ENCODE data around the gene GLI3. TPM values are rescaled to one million over a fixed set of nuclear protein-coding genes. Genes with fewer than 3 reads are reported as not detected.

The GLI3 gene
- total RNA-seq, 1 experiment from 2014 or later = 23.1 TPM

- Mint-ChIP-seq H3K36me3 (ENCODE audit: insufficient read depth, unreplicated experiment) (no peaks in the 10 kb centered on the region), H3K4me1 (ENCODE audit: insufficient read depth, unreplicated experiment) (peaks cover 63% of the 10 kb centered on the region), H3K9me3 (ENCODE audit: unreplicated experiment) (no peaks in the 10 kb centered on the region), H3K27me3 (ENCODE audit: insufficient read depth, unreplicated experiment) (no peaks in the 10 kb centered on the region), H3K4me3 (ENCODE audit: unreplicated experiment) (no peak overlapping the region), H3K27ac (ENCODE audit: low read depth, unreplicated experiment) (peak overlapping the region; percentile 84)
- intact Hi-C loops (cut with micrococcal nuclease) = no loop called here
- no peak for TF ChIP-seq CTCF (IDR thresholded peaks at IDR 0.05; ENCODE audit: unreplicated experiment)
- BruUV-seq (replicated peaks) = no TSS peak
- no peak for DNase-seq (ENCODE audit: unreplicated experiment)
- ChIA-PET POLR2A (interaction anchor here (0.6 to 1.4 kb wide), 2 partner anchors 27 to 184 kb away, joined by 3 to 5 read pairs; no protein-coding TSS in a partner anchor), CTCF (interaction anchor here (0.9 to 1.6 kb wide), 5 partner anchors 119 to 591 kb away, joined by 3 to 5 read pairs (median 3); no protein-coding TSS in a partner anchor)
Measured at GRCh38 chr7:42099066-42099465, 137.9 kb downstream of the GLI3 start.

GRCh38 chr7:42097752-42098151 is 139.3 kb downstream of the GLI3 start:
- TF ChIP-seq CTCF (IDR thresholded peaks at IDR 0.05; ENCODE audit: unreplicated experiment) = peak; percentile 23
- Mint-ChIP-seq H3K4me3 (ENCODE audit: unreplicated experiment) (peak overlapping the region; percentile 19), H3K27me3 (ENCODE audit: insufficient read depth, unreplicated experiment) (no peaks in the 10 kb centered on the region), H3K27ac (ENCODE audit: low read depth, unreplicated experiment) (peak overlapping the region; percentile 84), H3K4me1 (ENCODE audit: insufficient read depth, unreplicated experiment) (peaks cover 63% of the 10 kb centered on the region), H3K9me3 (ENCODE audit: unreplicated experiment) (no peaks in the 10 kb centered on the region), H3K36me3 (ENCODE audit: insufficient read depth, unreplicated experiment) (no peaks in the 10 kb centered on the region)
- no TSS peak for BruUV-seq (replicated peaks)
- DNase-seq (ENCODE audit: unreplicated experiment) = peak; percentile 94
- intact Hi-C loops (cut with micrococcal nuclease) = no loop called here
- POLR2A ChIA-PET = interaction anchor here (0.6 to 1.1 kb wide), 3 partner anchors 36 to 1263 kb away, joined by 3 to 4 read pairs (median 4); no protein-coding TSS in a partner anchor
- CTCF ChIA-PET = interaction anchor here (1.0 to 1.2 kb wide), 2 partner anchors 11 to 118 kb away, joined by 3 read pairs; no protein-coding TSS in a partner anchor

GRCh38 chr7:42096681-42097561 is 140.1 kb downstream of the GLI3 start:
- DNase-seq (ENCODE audit: unreplicated experiment) = no peak
- CTCF ChIA-PET = interaction anchor here (0.6 to 1.8 kb wide), 4 partner anchors 12 to 1979 kb away, joined by 3 to 7 read pairs (median 4); no protein-coding TSS in a partner anchor
- Mint-ChIP-seq H3K36me3 (ENCODE audit: insufficient read depth, unreplicated experiment) (no peaks in the 10 kb centered on the region), H3K27ac (ENCODE audit: low read depth, unreplicated experiment) (peak overlapping the region; percentile 84), H3K4me1 (ENCODE audit: insufficient read depth, unreplicated experiment) (peaks cover 63% of the 10 kb centered on the region), H3K9me3 (ENCODE audit: unreplicated experiment) (no peaks in the 10 kb centered on the region), H3K4me3 (ENCODE audit: unreplicated experiment) (no peak overlapping the region), H3K27me3 (ENCODE audit: insufficient read depth, unreplicated experiment) (no peaks in the 10 kb centered on the region)
- no peak for TF ChIP-seq CTCF (IDR thresholded peaks at IDR 0.05; ENCODE audit: unreplicated experiment)
- POLR2A ChIA-PET = interaction anchor here (0.7 to 1.1 kb wide), 3 partner anchors 35 to 1263 kb away, joined by 3 to 4 read pairs (median 4); no protein-coding TSS in a partner anchor
- intact Hi-C loops (cut with micrococcal nuclease) = no loop called here
- BruUV-seq (replicated peaks) = no TSS peak

- Mint-ChIP-seq H3K27ac (ENCODE audit: low read depth, unreplicated experiment) (peak overlapping the region; percentile 84), H3K9me3 (ENCODE audit: unreplicated experiment) (no peaks in the 10 kb centered on the region), H3K36me3 (ENCODE audit: insufficient read depth, unreplicated experiment) (peaks cover 5% of the 10 kb centered on the region), H3K4me1 (ENCODE audit: insufficient read depth, unreplicated experiment) (peaks cover 63% of the 10 kb centered on the region), H3K4me3 (ENCODE audit: unreplicated experiment) (no peak overlapping the region), H3K27me3 (ENCODE audit: insufficient read depth, unreplicated experiment) (no peaks in the 10 kb centered on the region)
- BruUV-seq (replicated peaks) = no TSS peak
- ChIA-PET CTCF (interaction anchor here (0.8 to 1.8 kb wide), 2 partner anchors 25 to 781 kb away, joined by 3 to 7 read pairs; no protein-coding TSS in a partner anchor), POLR2A (no interaction called here)
- DNase-seq (ENCODE audit: unreplicated experiment) = no peak
- intact Hi-C loops (cut with micrococcal nuclease) = no loop called here
- no peak for TF ChIP-seq CTCF (IDR thresholded peaks at IDR 0.05; ENCODE audit: unreplicated experiment)
Measured at GRCh38 chr7:42096268-42096667, 140.7 kb downstream of the GLI3 start.

Measured in MCF 10A (cell line).